ENCODE results near the gene PNO1.

Gene PNO1

DNA sequence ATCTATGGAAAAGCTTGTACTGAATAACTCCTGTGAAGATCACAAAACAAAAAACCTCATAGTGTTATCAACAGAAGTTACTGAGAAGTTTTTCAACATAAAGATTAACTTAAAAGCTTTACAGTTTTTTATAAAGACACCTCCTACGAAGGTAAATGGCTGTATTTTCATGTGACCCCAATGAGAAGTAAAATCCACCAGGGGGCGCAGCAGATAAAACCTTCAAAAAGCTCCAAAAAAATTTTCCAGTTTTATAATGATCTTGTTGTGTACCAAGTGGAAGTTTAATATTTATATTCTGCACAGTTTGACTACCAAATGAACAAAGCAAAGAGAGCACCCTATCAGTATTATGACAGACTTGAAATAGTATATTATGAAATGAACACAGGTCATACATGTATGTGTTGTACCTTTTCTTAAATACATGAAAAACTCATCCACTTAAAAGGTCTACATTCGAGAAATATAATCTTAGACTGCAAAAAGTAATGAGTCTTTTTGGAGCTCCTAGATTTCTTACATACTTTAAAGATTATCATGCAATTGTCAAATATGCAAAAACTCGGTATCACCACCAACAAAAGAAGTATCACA is 38.5 kb downstream of the PNO1 start:
- no peaks in the 10 kb centered on the region for H3K9me3 ChIP-seq (ENCODE audit: control insufficient read depth, insufficient read depth, low read depth, low read length)
- H3K4me3 ChIP-seq (ENCODE audit: low read depth, low read length), result no peak overlapping the region
- no peaks in the 10 kb centered on the region for H3K36me3 ChIP-seq (ENCODE audit: control insufficient read depth in 2 of 2, insufficient read depth in 1 of 2, low read length in 2 of 2)
- H3K4me1 ChIP-seq (ENCODE audit: control insufficient read depth, insufficient read depth, low read length), result peaks cover 10% of the 10 kb centered on the region; the same call in 1 of the 2 replicates
- ChIA-PET CTCF (interaction anchor here (0.6 to 7.0 kb wide), 48 partner anchors 8 to 836 kb away, joined by 3 to 57 read pairs (median 5); no protein-coding TSS in a partner anchor), POLR2A (no interaction called here)
- no peak overlapping the region for H3K27ac ChIP-seq (ENCODE audit: extremely low read depth, low read depth, low read length)
- peak; percentile 33 for TF ChIP-seq ZNF654 (tag by site-specific recombination; IDR thresholded peaks at IDR 0.05; ENCODE audit: low read depth)
- TF ChIP-seq PRDM10 (tag by site-specific recombination; IDR thresholded peaks at IDR 0.05), result peak; percentile 10; the same call in 1 of the 2 replicates
- TF ChIP-seq ZNF76 (tag by site-specific recombination; IDR thresholded peaks at IDR 0.05; ENCODE audit: borderline replicate concordance, low read depth), result no peak

- POLR2A ChIA-PET, result no interaction called here
- no peaks in the 10 kb centered on the region for H3K9me3 ChIP-seq (ENCODE audit: control insufficient read depth, insufficient read depth, low read depth, low read length)
- peaks cover 0 to 3% of the 10 kb centered on the region in 2 experiments; a peak in 1 of 3 replicates for H3K36me3 ChIP-seq (ENCODE audit: control insufficient read depth in 2 of 2, insufficient read depth in 1 of 2, low read length in 2 of 2)
- no peak overlapping the region for H3K4me3 ChIP-seq (ENCODE audit: low read depth, low read length)
- CTCF ChIA-PET, result interaction anchor here (0.5 to 2.3 kb wide), 3 partner anchors 14 to 628 kb away, joined by 3 to 9 read pairs (median 3); no protein-coding TSS in a partner anchor
- TF ChIP-seq ZNF629 (tag by site-specific recombination; IDR thresholded peaks at IDR 0.05), result 0 out of 2 replicates have a peak, but pooled peaks have one; percentile 23
- no peak for TF ChIP-seq ZNF248 (tag by site-specific recombination; IDR thresholded peaks at IDR 0.05)
- H3K4me1 ChIP-seq (ENCODE audit: control insufficient read depth, insufficient read depth, low read length), result peaks cover 6% of the 10 kb centered on the region; the same call in 1 of the 2 replicates
- no peak overlapping the region for H3K27ac ChIP-seq (ENCODE audit: extremely low read depth, low read depth, low read length)
Measured at GRCh38 chr2:68200157-68200787, 42.6 kb downstream of the PNO1 start.

GRCh38 chr2:68203587-68203986 is 45.9 kb downstream of the PNO1 start:
- H3K4me1 ChIP-seq (ENCODE audit: control insufficient read depth, insufficient read depth, low read length), result 0 out of 2 replicates have a peak, but pooled peaks cover 6% of the 10 kb centered on the region
- H3K4me3 ChIP-seq (ENCODE audit: low read depth, low read length), result no peak overlapping the region
- no peak for TF ChIP-seq ZNF404 (tag by site-specific recombination; IDR thresholded peaks at IDR 0.05)
- no peak for TF ChIP-seq MYNN (tag by site-specific recombination; IDR thresholded peaks at IDR 0.05; ENCODE audit: borderline replicate concordance)
- no peak for TF ChIP-seq OVOL3 (tag by site-specific recombination; IDR thresholded peaks at IDR 0.05)
- TF ChIP-seq FEZF1 (tag by site-specific recombination; IDR thresholded peaks at IDR 0.05), result no peak
- no peak for TF ChIP-seq ZNF302 (tag by site-specific recombination; IDR thresholded peaks at IDR 0.05; ENCODE audit: low read depth)
- TF ChIP-seq BCL11A (tag by site-specific recombination; IDR thresholded peaks at IDR 0.05; ENCODE audit: low read depth), result no peak
- no peak for TF ChIP-seq ZNF362 (tag by site-specific recombination; IDR thresholded peaks at IDR 0.05)
- no peak for TF ChIP-seq ZNF791 (tag by site-specific recombination; IDR thresholded peaks at IDR 0.05)
- no peak for TF ChIP-seq ZNF174 (tag by site-specific recombination; IDR thresholded peaks at IDR 0.05)
- no peak for TF ChIP-seq ZNF571 (tag by site-specific recombination; IDR thresholded peaks at IDR 0.05)
- TF ChIP-seq ZNF707 (tag by site-specific recombination; IDR thresholded peaks at IDR 0.05), result no peak
- no peak overlapping the region for H3K27ac ChIP-seq (ENCODE audit: extremely low read depth, low read depth, low read length)
- CTCF ChIA-PET, result interaction anchor here (0.7 kb wide), 1 partner anchor 18 kb away, joined by 3 read pairs; no protein-coding TSS in a partner anchor
- POLR2A ChIA-PET, result no interaction called here
- H3K9me3 ChIP-seq (ENCODE audit: control insufficient read depth, insufficient read depth, low read depth, low read length), result no peaks in the 10 kb centered on the region
- peaks cover 0 to 9% of the 10 kb centered on the region in 2 experiments; a peak in 1 of 3 replicates for H3K36me3 ChIP-seq (ENCODE audit: control insufficient read depth in 2 of 2, insufficient read depth in 1 of 2, low read length in 2 of 2)
